ENCODE measurements around the gene TES.

TES gene

GRCh38 chr7:116252249-116252648 is 41.9 kb downstream of the TES start:
- H3K14ac ChIP-seq (ENCODE audit: low read length): no peak overlapping the region
- H3K4me1 ChIP-seq (ENCODE audit: control insufficient read depth in 1 of 2, insufficient read depth in 2 of 2, low read length in 2 of 2): no peaks in the 10 kb centered on the region
- H2BK120ac ChIP-seq (ENCODE audit: insufficient read depth, low read length, poor library complexity): no peak overlapping the region
- no peak for DNase-seq
- H3K36me3 ChIP-seq (ENCODE audit: control insufficient read depth in 1 of 2, insufficient read depth in 2 of 2, low read length in 2 of 2): peaks cover 15 to 24% of the 10 kb centered on the region in 2 experiments
- H2AK5ac ChIP-seq (ENCODE audit: low read length): no peak overlapping the region
- WGBS (ENCODE audit: extremely low coverage, insufficient coverage, insufficient read length): no CpG with 5 or more reads among the region's 3 CpGs
- H4K91ac ChIP-seq (ENCODE audit: low read depth, low read length): no peak overlapping the region
- no peak overlapping the region for H2BK12ac ChIP-seq (ENCODE audit: low read length)
- no peak overlapping the region for H3K27ac ChIP-seq (ENCODE audit: low read depth, low read length)
- no peak overlapping the region for H4K12ac ChIP-seq (ENCODE audit: low read depth, low read length)
- no peaks in the 10 kb centered on the region for H3K9me3 ChIP-seq (ENCODE audit: insufficient read depth, low read depth, low read length)
- H4K8ac ChIP-seq (ENCODE audit: low read depth, low read length): no peak overlapping the region
- no peak overlapping the region for H3K4me2 ChIP-seq (ENCODE audit: low read length)
- no peak overlapping the region for H3K9ac ChIP-seq (ENCODE audit: low read length)
- no peaks in the 10 kb centered on the region for H3K79me2 ChIP-seq (ENCODE audit: control insufficient read depth, insufficient read depth, low read length, poor library complexity)
- no peak overlapping the region for H2AFZ ChIP-seq (ENCODE audit: insufficient read depth, low read length, poor library complexity)
- no peaks in the 10 kb centered on the region for H3K27me3 ChIP-seq (ENCODE audit: insufficient read depth, low read length)
- no peak overlapping the region for H3K18ac ChIP-seq (ENCODE audit: low read length)
- H2BK5ac ChIP-seq (ENCODE audit: low read depth, low read length, poor library complexity): no peak overlapping the region
- no peak overlapping the region for H3K4me3 ChIP-seq (ENCODE audit: low read depth, low read length)
- no peak overlapping the region for H3K4ac ChIP-seq (ENCODE audit: low read depth, low read length)
- H3K23ac ChIP-seq (ENCODE audit: low read length): no peak overlapping the region
- H3K79me1 ChIP-seq (ENCODE audit: low read length): no peaks in the 10 kb centered on the region

GRCh38 chr7:116257156-116257555 is 46.8 kb downstream of the TES start:
- Histone ChIP-seq H4K12ac (ENCODE audit: low read depth, low read length) (no peak overlapping the region), H3K79me1 (ENCODE audit: low read length) (no peaks in the 10 kb centered on the region), H3K4me3 (ENCODE audit: low read depth, low read length) (no peak overlapping the region), H2BK5ac (ENCODE audit: low read depth, low read length, poor library complexity) (no peak overlapping the region), H2AFZ (ENCODE audit: insufficient read depth, low read length, poor library complexity) (no peak overlapping the region), H2BK120ac (ENCODE audit: insufficient read depth, low read length, poor library complexity) (no peak overlapping the region), H4K8ac (ENCODE audit: low read depth, low read length) (no peak overlapping the region), H3K79me2 (ENCODE audit: control insufficient read depth, insufficient read depth, low read length, poor library complexity) (no peaks in the 10 kb centered on the region), H4K91ac (ENCODE audit: low read depth, low read length) (no peak overlapping the region), H3K9ac (ENCODE audit: low read length) (no peak overlapping the region), H3K18ac (ENCODE audit: low read length) (no peak overlapping the region), H3K27me3 (ENCODE audit: insufficient read depth, low read length) (no peaks in the 10 kb centered on the region), H3K4me1 (ENCODE audit: control insufficient read depth in 1 of 2, insufficient read depth in 2 of 2, low read length in 2 of 2) (no peaks in the 10 kb centered on the region), H3K27ac (ENCODE audit: low read depth, low read length) (no peak overlapping the region), H2BK12ac (ENCODE audit: low read length) (no peak overlapping the region), H3K9me3 (ENCODE audit: insufficient read depth, low read depth, low read length) (no peaks in the 10 kb centered on the region), H3K23ac (ENCODE audit: low read length) (no peak overlapping the region), H2AK5ac (ENCODE audit: low read length) (no peak overlapping the region), H3K36me3 (ENCODE audit: control insufficient read depth in 1 of 2, insufficient read depth in 2 of 2, low read length in 2 of 2) (peaks cover 10 to 15% of the 10 kb centered on the region in 2 experiments), H3K14ac (ENCODE audit: low read length) (no peak overlapping the region), H3K4me2 (ENCODE audit: low read length) (no peak overlapping the region), H3K4ac (ENCODE audit: low read depth, low read length) (no peak overlapping the region)
- no peak for DNase-seq
- WGBS (ENCODE audit: extremely low coverage, insufficient coverage, insufficient read length): no CpG with 5 or more reads among the region's 3 CpGs

DNA sequence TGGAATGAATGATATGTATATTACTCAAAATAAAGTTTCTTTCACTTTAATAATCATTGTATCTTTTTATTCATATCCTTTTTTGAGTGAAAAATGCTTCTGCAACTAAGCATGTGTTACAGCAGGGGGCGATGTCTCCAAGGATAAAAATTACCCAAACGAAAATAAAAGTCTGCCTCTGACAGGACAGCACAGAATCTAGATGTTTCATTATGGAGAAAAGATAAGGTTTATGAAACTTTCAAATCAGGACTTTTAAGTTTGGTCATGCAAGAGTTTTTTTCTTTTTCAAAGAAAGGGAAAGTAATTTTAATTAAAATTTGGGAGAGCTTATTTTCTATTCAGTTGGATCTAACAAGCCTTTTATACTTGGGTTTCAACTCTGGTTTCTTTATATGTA is 48.4 kb downstream of the TES start:
- Histone ChIP-seq H3K79me2 (ENCODE audit: control insufficient read depth, insufficient read depth, low read length, poor library complexity) (no peaks in the 10 kb centered on the region), H3K23ac (ENCODE audit: low read length) (no peak overlapping the region), H3K14ac (ENCODE audit: low read length) (no peak overlapping the region), H3K4ac (ENCODE audit: low read depth, low read length) (no peak overlapping the region), H4K91ac (ENCODE audit: low read depth, low read length) (no peak overlapping the region), H4K8ac (ENCODE audit: low read depth, low read length) (no peak overlapping the region), H3K4me1 (ENCODE audit: control insufficient read depth in 1 of 2, insufficient read depth in 2 of 2, low read length in 2 of 2) (no peaks in the 10 kb centered on the region), H4K12ac (ENCODE audit: low read depth, low read length) (no peak overlapping the region), H2BK12ac (ENCODE audit: low read length) (no peak overlapping the region), H3K4me3 (ENCODE audit: low read depth, low read length) (no peak overlapping the region), H3K27me3 (ENCODE audit: insufficient read depth, low read length) (no peaks in the 10 kb centered on the region), H3K18ac (ENCODE audit: low read length) (no peak overlapping the region), H3K9me3 (ENCODE audit: insufficient read depth, low read depth, low read length) (no peaks in the 10 kb centered on the region), H2AFZ (ENCODE audit: insufficient read depth, low read length, poor library complexity) (no peak overlapping the region), H3K27ac (ENCODE audit: low read depth, low read length) (no peak overlapping the region), H3K36me3 (ENCODE audit: control insufficient read depth in 1 of 2, insufficient read depth in 2 of 2, low read length in 2 of 2) (peaks cover 6 to 11% of the 10 kb centered on the region in 2 experiments), H3K79me1 (ENCODE audit: low read length) (no peaks in the 10 kb centered on the region), H2BK5ac (ENCODE audit: low read depth, low read length, poor library complexity) (no peak overlapping the region), H3K9ac (ENCODE audit: low read length) (no peak overlapping the region), H3K4me2 (ENCODE audit: low read length) (no peak overlapping the region), H2BK120ac (ENCODE audit: insufficient read depth, low read length, poor library complexity) (no peak overlapping the region), H2AK5ac (ENCODE audit: low read length) (no peak overlapping the region)
- no CpG with 5 or more reads among the region's 2 CpGs for WGBS (ENCODE audit: extremely low coverage, insufficient coverage, insufficient read length)
- peak in 1 of 2 donors; percentile 80 for DNase-seq

- Histone ChIP-seq H4K12ac (ENCODE audit: low read depth, low read length) (no peak overlapping the region), H3K4me3 (ENCODE audit: low read depth, low read length) (no peak overlapping the region), H2AK5ac (ENCODE audit: low read length) (no peak overlapping the region), H3K23ac (ENCODE audit: low read length) (no peak overlapping the region), H3K79me1 (ENCODE audit: low read length) (no peaks in the 10 kb centered on the region), H3K4ac (ENCODE audit: low read depth, low read length) (no peak overlapping the region), H3K9ac (ENCODE audit: low read length) (no peak overlapping the region), H3K79me2 (ENCODE audit: control insufficient read depth, insufficient read depth, low read length, poor library complexity) (no peaks in the 10 kb centered on the region), H2BK120ac (ENCODE audit: insufficient read depth, low read length, poor library complexity) (no peak overlapping the region), H4K8ac (ENCODE audit: low read depth, low read length) (no peak overlapping the region), H3K14ac (ENCODE audit: low read length) (no peak overlapping the region), H3K9me3 (ENCODE audit: insufficient read depth, low read depth, low read length) (no peaks in the 10 kb centered on the region), H3K4me1 (ENCODE audit: control insufficient read depth in 1 of 2, insufficient read depth in 2 of 2, low read length in 2 of 2) (no peaks in the 10 kb centered on the region), H3K27ac (ENCODE audit: low read depth, low read length) (no peak overlapping the region), H3K36me3 (ENCODE audit: control insufficient read depth in 1 of 2, insufficient read depth in 2 of 2, low read length in 2 of 2) (peaks cover 6 to 10% of the 10 kb centered on the region in 2 experiments), H3K4me2 (ENCODE audit: low read length) (no peak overlapping the region), H4K91ac (ENCODE audit: low read depth, low read length) (no peak overlapping the region), H3K18ac (ENCODE audit: low read length) (no peak overlapping the region), H2BK12ac (ENCODE audit: low read length) (no peak overlapping the region), H3K27me3 (ENCODE audit: insufficient read depth, low read length) (no peaks in the 10 kb centered on the region), H2AFZ (ENCODE audit: insufficient read depth, low read length, poor library complexity) (no peak overlapping the region), H2BK5ac (ENCODE audit: low read depth, low read length, poor library complexity) (no peak overlapping the region)
- DNase-seq: peak in 1 of 2 donors; percentile 54
- no CpG with 5 or more reads among the region's 5 CpGs for WGBS (ENCODE audit: extremely low coverage, insufficient coverage, insufficient read length)
Measured at GRCh38 chr7:116259156-116259870, 49.0 kb downstream of the TES start.

Data from trophoblast cell (in vitro differentiated cells and primary cell).